ENCODE results near the gene DRP2. TPM values are rescaled to one million over a fixed set of nuclear protein-coding genes. Genes with fewer than 3 reads are reported as not detected.
"Not testable (repeated sequence)": the region's sequence is repeated elsewhere in the genome, so short reads cannot be mapped to it uniquely, and the experiment has no call there.

The DRP2 gene
- total RNA-seq, 2 experiments from 2014 or later: 0.87 to 1.0 TPM

GRCh38 chrX:101262590-101262989 is 43.0 kb downstream of the DRP2 start:
- CTCF ChIA-PET: no interaction called here

GRCh38 chrX:101263766-101264165 is 44.2 kb downstream of the DRP2 start:
- no peak overlapping the region for H3K4me3 Mint-ChIP-seq
- no peaks in the 10 kb centered on the region for H3K36me3 Mint-ChIP-seq (ENCODE audit: low read depth)
- no peak overlapping the region for H3K27ac Mint-ChIP-seq
- H3K4me1 Mint-ChIP-seq: peaks cover 2% of the 10 kb centered on the region
- no peaks in the 10 kb centered on the region for H3K9me3 Mint-ChIP-seq
- DNase-seq: no peak
- ChIA-PET POLR2A (no interaction called here), CTCF (interaction anchor here (1.2 kb wide), 1 partner anchor 11 kb away, joined by 3 read pairs; no protein-coding TSS in a partner anchor)
- H3K27me3 Mint-ChIP-seq: no peaks in the 10 kb centered on the region

More at GRCh38 chrX:101262590-101262989, 43.0 kb downstream of the DRP2 start:
- DNase-seq: no peak
- POLR2A ChIA-PET: no interaction called here
- Mint-ChIP-seq H3K4me3 (no peak overlapping the region), H3K27me3 (no peaks in the 10 kb centered on the region), H3K9me3 (no peaks in the 10 kb centered on the region), H3K4me1 (peaks cover 12% of the 10 kb centered on the region), H3K36me3 (ENCODE audit: low read depth) (no peaks in the 10 kb centered on the region), H3K27ac (no peak overlapping the region)

GRCh38 chrX:101265869-101266428 is 46.4 kb downstream of the DRP2 start:
- H3K27me3 Mint-ChIP-seq: no peaks in the 10 kb centered on the region
- H3K27ac Mint-ChIP-seq: no peak overlapping the region
- no peaks in the 10 kb centered on the region for H3K4me1 Mint-ChIP-seq
- H3K36me3 Mint-ChIP-seq (ENCODE audit: low read depth): no peaks in the 10 kb centered on the region
- H3K4me3 Mint-ChIP-seq: no peak overlapping the region
- H3K9me3 Mint-ChIP-seq: no peaks in the 10 kb centered on the region
- POLR2A ChIA-PET: no interaction called here
- no peak for DNase-seq
- CTCF ChIA-PET: no interaction called here

- H3K4me1 Mint-ChIP-seq: no peaks in the 10 kb centered on the region
- H3K9me3 Mint-ChIP-seq: no peaks in the 10 kb centered on the region
These were observed 54.6 kb downstream of the DRP2 start for GRCh38 chrX:101274198-101274597.

GRCh38 chrX:101276238-101276637 is 56.7 kb downstream of the DRP2 start:
- no peaks in the 10 kb centered on the region for H3K4me1 Mint-ChIP-seq
- CTCF ChIA-PET: no interaction called here
- no peak overlapping the region for H3K4me3 Mint-ChIP-seq
- no peak for DNase-seq
- H3K27me3 Mint-ChIP-seq: no peaks in the 10 kb centered on the region
- H3K36me3 Mint-ChIP-seq (ENCODE audit: low read depth): no peaks in the 10 kb centered on the region
- POLR2A ChIA-PET: no interaction called here
- H3K27ac Mint-ChIP-seq: no peak overlapping the region
- H3K9me3 Mint-ChIP-seq: no peaks in the 10 kb centered on the region

More at GRCh38 chrX:101274198-101274597, 54.6 kb downstream of the DRP2 start:
- no peak for DNase-seq
- Mint-ChIP-seq H3K27me3 (no peaks in the 10 kb centered on the region), H3K27ac (no peak overlapping the region), H3K36me3 (ENCODE audit: low read depth) (no peaks in the 10 kb centered on the region), H3K4me3 (no peak overlapping the region)
- ChIA-PET CTCF (interaction anchor here (1.0 to 1.1 kb wide), 2 partner anchors 10 to 14 kb away, joined by 3 read pairs; no protein-coding TSS in a partner anchor), POLR2A (no interaction called here)

- no peaks in the 10 kb centered on the region for H3K36me3 Mint-ChIP-seq (ENCODE audit: low read depth)
- no peak overlapping the region for H3K4me3 Mint-ChIP-seq
- no peaks in the 10 kb centered on the region for H3K4me1 Mint-ChIP-seq
- POLR2A ChIA-PET: no interaction called here
- no peaks in the 10 kb centered on the region for H3K9me3 Mint-ChIP-seq
- CTCF ChIA-PET: interaction anchor here (1.1 kb wide), 1 partner anchor 13 kb away, joined by 3 read pairs; no protein-coding TSS in a partner anchor
- DNase-seq: peak; percentile 28
- peaks cover 7% of the 10 kb centered on the region for H3K27me3 Mint-ChIP-seq
- no peak overlapping the region for H3K27ac Mint-ChIP-seq
These were observed 67.8 kb downstream of the DRP2 start for GRCh38 chrX:101287402-101287801.

GRCh38 chrX:101290957-101291603 is 71.5 kb downstream of the DRP2 start, which contains the start of gene TAF7L:
Gene TAF7L, minus strand, starts transcription at chrX:101291334. Its CDS starts 3,791 bp downstream, at chrX:101287543.
- H3K27ac Mint-ChIP-seq: no peak within 1 kb of the TSS
- H3K9me3 Mint-ChIP-seq: no peaks in the 10 kb centered on the region
- ChIA-PET POLR2A (no interaction called here), CTCF (no interaction called here)
- no peaks in the 10 kb centered on the region for H3K36me3 Mint-ChIP-seq (ENCODE audit: low read depth)
- peaks cover 9% of the 10 kb centered on the region for H3K27me3 Mint-ChIP-seq
- no peaks in the 10 kb centered on the region for H3K4me1 Mint-ChIP-seq
- DNase-seq: no peak
- no peak within 1 kb of the TSS for H3K4me3 Mint-ChIP-seq

- DNase-seq; H3K27ac Mint-ChIP-seq; H3K4me3 Mint-ChIP-seq; H3K36me3 Mint-ChIP-seq (ENCODE audit: low read depth); POLR2A ChIA-PET; H3K9me3 Mint-ChIP-seq; H3K4me1 Mint-ChIP-seq; H3K27me3 Mint-ChIP-seq; CTCF ChIA-PET: not testable (repeated sequence)
These were observed 76.0 kb downstream of the DRP2 start for GRCh38 chrX:101295603-101296002.

- Mint-ChIP-seq H3K27ac (no peak overlapping the region), H3K4me1 (no peaks in the 10 kb centered on the region), H3K4me3 (no peak overlapping the region), H3K27me3 (no peaks in the 10 kb centered on the region), H3K36me3 (ENCODE audit: low read depth) (no peaks in the 10 kb centered on the region), H3K9me3 (no peaks in the 10 kb centered on the region)
- ChIA-PET CTCF (no interaction called here), POLR2A (no interaction called here)
- DNase-seq: no peak
These were observed 84.2 kb downstream of the DRP2 start for GRCh38 chrX:101303790-101304189.

Other genes starting within 250 kb of the DRP2 start
- 10 to 100 TPM; 25.4 to 25.8 TPM for gene TRMT2B, start 167.7 kb upstream of the DRP2 start, total RNA-seq
- not detected for gene TMEM35A, start 140.9 kb upstream of the DRP2 start, total RNA-seq
- 10 to 100 TPM; 24.9 to 28.5 TPM for gene CENPI, start 121.6 kb upstream of the DRP2 start, total RNA-seq
- gene TAF7L, start 71.5 kb downstream of the DRP2 start, total RNA-seq: not detected
- gene TIMM8A, start 129.0 kb downstream of the DRP2 start, total RNA-seq: 10 to 100 TPM; 11.6 to 13.5 TPM
- gene BTK, start 166.4 kb downstream of the DRP2 start, total RNA-seq: not detected
- 100 to 1,000 TPM; 255 to 425 TPM for gene RPL36A, start 171.2 kb downstream of the DRP2 start, total RNA-seq
- gene GLA, start 188.1 kb downstream of the DRP2 start, total RNA-seq: 10 to 100 TPM; 28.9 to 29.5 TPM
- gene HNRNPH2, start 188.4 kb downstream of the DRP2 start, total RNA-seq: 10 to 100 TPM; 41.7 to 46.9 TPM

Measured in activated CD4-positive, alpha-beta T cell treated with anti-CD3 and anti-CD28 coated beads, Interleukin-2, amount 10 ng/mL, durations not matched to agents 7 days and 5 days (primary cell).